AG10803 (cell line): ENCODE results near the gene FAM174B.

Experiments used
- DNase-seq: peaks from one replicate; pipeline ENCODE4 v3.0.0; 2010; ENCODE audit warnings: low read depth
- H3K4me3 ChIP-seq: 2 replicates; pipeline ENCODE4 v1.5.1; 2011; ENCODE audit warnings: mild to moderate bottlenecking, low read length, control low read depth
- TF ChIP-seq, protein P1 (sequence below): conservative IDR thresholded peaks from 2 replicates; pipeline ENCODE4 v1.5.1; 2011; ENCODE audit warnings: mild to moderate bottlenecking, low read length, control low read depth, inconsistent platforms

The FAM174B gene

DNA sequence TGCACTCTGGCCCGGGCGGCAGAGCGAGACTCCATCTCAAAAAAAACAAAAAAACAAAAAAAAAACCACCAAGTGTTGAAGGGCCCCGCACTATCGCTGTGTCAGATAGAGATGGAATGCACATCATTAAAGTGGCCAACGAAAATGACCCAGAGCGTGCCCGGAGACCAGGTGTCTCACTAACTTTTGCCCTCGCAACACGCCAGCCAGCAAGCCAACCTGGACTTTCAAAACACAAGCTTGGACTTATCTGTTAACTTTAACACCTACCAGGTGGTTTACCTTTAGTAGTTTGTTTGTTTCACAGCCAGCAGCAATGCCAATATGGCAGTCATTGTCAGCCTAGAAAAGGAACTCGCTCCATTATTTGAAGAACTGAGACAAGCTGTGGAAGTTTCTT, 28.6 kb downstream of the FAM174B start:
- DNase-seq = no peak

DNA sequence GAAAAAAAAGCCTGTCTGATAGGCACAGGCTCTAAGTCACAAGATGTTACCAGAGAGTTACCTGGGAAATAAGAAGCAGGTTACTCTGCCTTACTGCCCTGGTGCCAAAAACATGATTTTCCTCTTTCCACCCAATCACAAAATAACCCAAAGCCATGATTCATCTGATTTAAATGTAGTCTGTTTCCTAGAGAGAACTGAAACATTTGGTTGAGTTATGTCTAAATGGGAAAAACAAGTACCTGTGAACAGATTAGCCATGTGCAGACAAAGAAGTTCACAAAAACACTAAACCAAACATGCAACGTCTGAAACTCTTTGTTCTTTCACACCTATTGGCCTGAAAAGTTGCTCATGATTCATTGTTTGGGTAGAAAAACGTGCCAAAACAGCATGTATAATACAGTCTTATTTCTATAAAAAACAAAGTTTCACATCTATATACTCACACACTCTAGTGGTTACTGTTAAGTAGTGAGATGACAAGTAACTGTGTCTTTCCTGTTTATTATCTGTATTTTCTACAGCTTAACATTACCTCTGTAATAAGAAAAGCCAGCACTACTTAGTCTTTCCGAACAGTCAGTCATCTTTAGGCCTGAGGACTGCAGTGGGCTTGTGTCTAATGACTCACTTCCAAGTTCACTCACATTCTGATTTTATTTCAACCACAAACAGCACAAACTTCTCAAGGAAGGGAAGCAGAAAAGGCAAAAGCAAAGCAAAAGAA, 30.2 kb downstream of the FAM174B start:
- DNase-seq = peak; percentile 54
- H3K4me3 ChIP-seq = no peak overlapping the region
- TF ChIP-seq, protein P1, sequence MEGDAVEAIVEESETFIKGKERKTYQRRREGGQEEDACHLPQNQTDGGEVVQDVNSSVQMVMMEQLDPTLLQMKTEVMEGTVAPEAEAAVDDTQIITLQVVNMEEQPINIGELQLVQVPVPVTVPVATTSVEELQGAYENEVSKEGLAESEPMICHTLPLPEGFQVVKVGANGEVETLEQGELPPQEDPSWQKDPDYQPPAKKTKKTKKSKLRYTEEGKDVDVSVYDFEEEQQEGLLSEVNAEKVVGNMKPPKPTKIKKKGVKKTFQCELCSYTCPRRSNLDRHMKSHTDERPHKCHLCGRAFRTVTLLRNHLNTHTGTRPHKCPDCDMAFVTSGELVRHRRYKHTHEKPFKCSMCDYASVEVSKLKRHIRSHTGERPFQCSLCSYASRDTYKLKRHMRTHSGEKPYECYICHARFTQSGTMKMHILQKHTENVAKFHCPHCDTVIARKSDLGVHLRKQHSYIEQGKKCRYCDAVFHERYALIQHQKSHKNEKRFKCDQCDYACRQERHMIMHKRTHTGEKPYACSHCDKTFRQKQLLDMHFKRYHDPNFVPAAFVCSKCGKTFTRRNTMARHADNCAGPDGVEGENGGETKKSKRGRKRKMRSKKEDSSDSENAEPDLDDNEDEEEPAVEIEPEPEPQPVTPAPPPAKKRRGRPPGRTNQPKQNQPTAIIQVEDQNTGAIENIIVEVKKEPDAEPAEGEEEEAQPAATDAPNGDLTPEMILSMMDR = no peak

More for the DNA sequence above, 28.6 kb downstream of the FAM174B start:
- TF ChIP-seq, protein P1 = no peak
- H3K4me3 ChIP-seq = no peak overlapping the region

DNA sequence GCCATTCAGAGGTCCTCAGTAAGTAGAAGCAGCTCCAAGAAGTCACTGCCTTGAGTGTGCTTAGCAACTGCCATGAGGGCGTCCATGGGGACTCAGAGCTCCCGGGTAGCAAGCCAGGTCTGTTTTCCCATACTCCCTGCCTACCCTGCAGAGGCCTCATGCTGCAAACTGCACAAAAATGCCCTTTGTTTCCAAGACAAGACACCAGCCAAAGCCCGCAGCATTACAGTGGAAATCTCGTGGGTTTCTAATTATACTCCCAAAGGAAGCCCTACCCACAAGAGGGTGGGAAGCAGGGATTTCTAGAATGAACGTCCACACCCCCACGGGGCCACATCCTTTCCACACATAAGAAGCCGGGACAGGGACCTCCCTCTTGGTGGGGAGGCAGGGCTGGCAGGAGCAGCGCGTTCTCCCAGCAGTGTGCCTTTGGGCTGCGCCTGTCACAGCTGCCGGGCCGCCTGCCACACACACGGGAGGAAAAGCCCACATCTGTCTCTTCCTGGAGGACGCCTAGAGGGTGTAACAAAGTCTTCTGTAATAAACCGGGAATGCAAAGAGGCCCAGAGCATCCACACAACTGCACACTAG, 31.1 kb downstream of the FAM174B start:
- H3K4me3 ChIP-seq = no peak overlapping the region
- TF ChIP-seq, protein P1 = no peak
- peak; percentile 74 for DNase-seq

DNA sequence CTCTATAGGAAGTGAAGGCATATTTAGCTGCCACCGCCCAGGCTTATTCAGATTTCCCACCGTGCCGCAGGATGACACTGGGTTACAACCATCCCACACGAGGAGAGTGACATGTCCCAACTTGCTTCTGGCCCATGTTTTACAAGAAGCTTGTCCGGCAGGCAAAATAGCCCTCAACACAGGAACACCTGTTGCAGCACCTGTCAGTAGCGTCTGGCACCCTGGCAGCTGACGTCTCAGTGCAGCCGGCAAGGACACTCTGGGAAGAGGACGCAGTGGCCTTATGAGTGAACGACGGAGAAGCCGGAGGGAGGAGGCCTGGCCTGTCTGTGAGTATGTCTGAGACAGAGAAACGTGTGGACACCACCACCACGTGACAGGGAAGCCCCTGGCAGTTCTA, 32.1 kb downstream of the FAM174B start:
- DNase-seq = no peak
- TF ChIP-seq, protein P1 = no peak
- no peak overlapping the region for H3K4me3 ChIP-seq

DNA sequence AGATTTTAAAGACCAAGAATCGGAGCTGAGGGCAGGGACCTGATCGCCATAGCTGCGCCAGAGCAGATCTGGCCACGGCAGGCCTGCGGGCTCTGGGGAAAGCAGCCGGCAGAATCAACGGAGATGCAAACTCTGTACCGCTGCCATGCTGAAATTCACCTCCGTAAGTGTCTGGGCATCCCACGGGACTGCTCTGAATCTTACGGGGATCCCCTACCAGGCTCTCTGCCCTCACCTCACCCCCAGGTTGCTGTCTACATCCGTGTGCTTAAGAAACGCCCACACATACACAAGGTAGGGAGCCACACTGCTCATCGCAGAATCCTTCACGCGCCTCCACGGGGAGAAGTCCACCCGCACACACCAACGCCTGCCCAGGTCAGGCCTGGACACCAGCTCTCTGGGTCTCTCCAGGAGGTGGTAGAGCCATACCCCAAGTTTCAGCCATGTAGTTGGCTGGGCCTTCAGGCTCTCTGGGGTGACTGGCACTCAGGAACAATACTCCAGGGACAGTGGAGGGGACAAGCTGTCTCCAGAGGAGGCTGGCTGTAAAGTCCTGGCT, 33.5 kb downstream of the FAM174B start:
- TF ChIP-seq, protein P1 = no peak
- H3K4me3 ChIP-seq = no peak overlapping the region
- DNase-seq = no peak

DNA sequence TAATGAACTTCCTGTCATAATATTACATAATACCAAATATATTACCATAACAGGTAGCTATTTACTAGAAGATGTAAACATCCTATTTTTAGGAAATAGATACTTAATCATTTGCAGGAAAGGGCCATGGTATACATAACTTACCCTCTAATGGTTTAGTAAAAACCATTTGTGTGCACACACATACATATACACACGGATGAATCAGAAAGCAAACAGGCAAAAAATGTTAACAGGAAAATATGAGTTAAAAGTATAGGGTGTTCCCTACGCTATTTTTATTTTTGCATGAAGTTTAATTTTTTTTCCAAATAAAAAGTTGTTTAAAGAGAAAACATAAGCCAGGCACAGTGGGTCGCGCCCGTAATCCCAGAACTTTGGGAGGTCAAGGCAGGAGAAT, 34.6 kb downstream of the FAM174B start:
- DNase-seq = no peak
- TF ChIP-seq, protein P1 = no peak
- no peak overlapping the region for H3K4me3 ChIP-seq
